GM18519 (cell line): ENCODE results near the gene ZNF575.

Experiments
- ATAC-seq: cut with Tn5 transposase; IDR thresholded peaks from one replicate; pipeline ENCODE4 v1.9.1; 2021; ENCODE audit warnings: mild to moderate bottlenecking, moderate library complexity; ENCODE audit not compliant: unreplicated experiment, low FRiP score

ZNF575 gene

GRCh38 chr19:43569657-43570056, 36.7 kb downstream of the ZNF575 start:
- no peak for ATAC-seq

GRCh38 chr19:43570174-43570791, 37.3 kb downstream of the ZNF575 start:
- no peak for ATAC-seq

GRCh38 chr19:43572171-43572588, 39.2 kb downstream of the ZNF575 start:
- ATAC-seq = no peak

GRCh38 chr19:43574424-43575155, 41.6 kb downstream of the ZNF575 start:
- ATAC-seq = no peak

- ATAC-seq = peak; percentile 81
Measured at GRCh38 chr19:43575156-43575950, 42.4 kb downstream of the ZNF575 start, which contains the start of the genes PINLYP and XRCC1. TSS of gene PINLYP (plus strand) at chr19:43575801. CDS start at chr19:43577192, 1,391 bp downstream. TSS of gene XRCC1 (minus strand) at chr19:43575527. CDS start at chr19:43575458, 69 bp downstream.

GRCh38 chr19:43575955-43576878, 43.2 kb downstream of the ZNF575 start:
- no peak for ATAC-seq

- ATAC-seq = no peak
Measured at GRCh38 chr19:43578787-43579186, 45.8 kb downstream of the ZNF575 start.

GRCh38 chr19:43581467-43581866, 48.5 kb downstream of the ZNF575 start:
- ATAC-seq = no peak

- no peak for ATAC-seq
Measured at GRCh38 chr19:43582495-43582894, 49.5 kb downstream of the ZNF575 start.

GRCh38 chr19:43584484-43584883, 51.5 kb downstream of the ZNF575 start:
- ATAC-seq = no peak
